ENCODE results near the gene GMPR.
A peak's percentile ranks its signal among the peaks of the same experiment; 100 is the strongest.
"Not testable (repeated sequence)": the region's sequence is repeated elsewhere in the genome, so short reads cannot be mapped to it uniquely, and the experiment has no call there.

Gene GMPR

DNA sequence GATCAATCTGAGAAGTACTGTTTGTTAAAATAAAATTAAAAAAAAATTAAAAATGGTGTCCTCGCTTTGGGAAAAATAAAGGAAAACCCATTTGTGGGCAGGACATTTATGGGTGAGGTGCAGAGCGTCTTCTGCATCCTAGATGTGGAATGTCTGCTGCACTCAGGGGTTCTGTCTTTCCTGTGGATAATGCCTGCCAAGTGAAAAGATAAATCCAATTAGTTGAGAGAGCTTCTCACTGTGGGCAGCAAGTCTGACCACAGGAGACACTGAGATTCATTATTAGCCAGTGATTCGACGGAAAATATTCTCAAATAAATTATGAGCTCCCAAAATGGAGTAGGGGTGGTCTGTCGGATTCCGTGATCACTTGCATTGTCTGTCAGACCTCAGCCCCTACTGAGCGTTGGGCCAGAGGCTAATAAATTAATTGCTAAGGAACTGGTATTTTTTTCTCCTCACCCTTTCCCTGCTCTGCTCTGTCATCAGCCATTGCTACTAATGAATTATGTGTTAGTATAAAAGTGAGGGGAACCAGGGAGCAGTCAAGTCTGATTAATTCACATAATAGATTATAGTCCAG is 10.0 kb downstream of the GMPR start:
- DNase-seq (ENCODE audit: low spot score), result no peak

DNA sequence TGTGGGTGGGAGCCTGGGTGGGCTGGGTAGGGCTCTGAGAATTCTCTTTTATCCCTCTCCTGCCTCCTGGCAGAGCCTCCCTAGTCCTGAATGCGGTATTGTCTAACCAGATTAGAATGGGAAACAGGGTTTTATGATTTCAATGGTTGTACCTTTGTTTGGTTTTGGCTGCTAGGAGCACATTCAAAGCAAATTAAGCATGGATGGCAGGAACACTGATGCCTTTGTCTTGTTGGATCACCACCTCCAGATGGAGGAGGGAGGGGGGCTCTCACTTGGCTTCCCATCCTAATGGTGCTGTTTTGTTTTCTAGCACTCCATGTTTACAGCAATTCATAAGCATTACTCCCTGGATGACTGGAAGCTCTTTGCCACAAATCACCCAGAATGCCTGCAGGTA is 11.6 kb downstream of the GMPR start:
- peak; percentile 17 for DNase-seq (ENCODE audit: low spot score)

DNA sequence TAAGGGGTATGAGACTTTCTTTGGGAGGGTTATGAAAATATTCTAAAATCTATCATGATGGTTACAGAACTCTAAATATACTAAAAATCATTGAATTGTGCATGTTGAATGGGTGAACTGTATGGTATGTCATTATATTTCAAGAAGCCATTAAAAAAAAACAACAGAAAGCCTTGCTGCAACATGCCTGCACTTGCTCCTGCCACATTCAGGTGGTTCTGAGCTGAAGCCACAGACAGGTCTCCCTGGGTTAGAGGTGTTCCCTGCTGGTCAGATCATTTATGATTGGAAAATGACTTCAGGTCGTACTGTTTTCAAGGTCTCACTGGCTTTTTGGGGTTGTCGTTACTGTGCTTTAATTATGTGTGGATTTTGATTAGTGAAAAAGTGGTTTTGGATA is 13.3 kb downstream of the GMPR start:
- DNase-seq (ENCODE audit: low spot score), result no peak

DNA sequence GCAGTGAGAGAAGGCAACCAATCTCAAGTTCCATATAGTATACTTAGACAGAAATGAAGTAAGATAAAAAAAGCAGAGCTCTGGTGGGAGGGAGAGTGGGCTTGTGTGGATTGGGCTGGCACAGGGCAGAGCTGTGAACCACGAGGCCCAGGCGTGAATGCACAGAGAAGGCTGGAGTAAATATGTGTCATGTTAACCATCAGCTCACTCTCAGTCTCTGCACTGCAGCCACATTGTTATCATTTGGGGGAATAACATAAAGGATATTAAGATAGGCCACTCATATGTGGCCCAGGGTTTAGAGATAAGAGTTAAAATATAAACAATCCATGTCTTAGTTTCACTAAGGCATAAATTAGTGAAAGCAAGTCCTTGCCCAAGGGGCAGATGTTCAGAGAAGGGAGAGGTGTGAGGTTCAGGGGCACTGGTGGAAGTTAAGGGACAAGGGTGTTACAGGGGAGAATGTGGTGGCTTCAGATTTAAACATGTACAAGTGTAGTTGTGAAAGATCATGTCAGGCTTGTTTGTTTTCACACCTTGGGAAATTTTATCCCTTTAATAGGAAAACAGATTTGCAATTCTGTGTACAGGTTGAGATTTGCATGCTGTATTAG is 14.4 kb downstream of the GMPR start:
- no peak for DNase-seq (ENCODE audit: low spot score)

DNA sequence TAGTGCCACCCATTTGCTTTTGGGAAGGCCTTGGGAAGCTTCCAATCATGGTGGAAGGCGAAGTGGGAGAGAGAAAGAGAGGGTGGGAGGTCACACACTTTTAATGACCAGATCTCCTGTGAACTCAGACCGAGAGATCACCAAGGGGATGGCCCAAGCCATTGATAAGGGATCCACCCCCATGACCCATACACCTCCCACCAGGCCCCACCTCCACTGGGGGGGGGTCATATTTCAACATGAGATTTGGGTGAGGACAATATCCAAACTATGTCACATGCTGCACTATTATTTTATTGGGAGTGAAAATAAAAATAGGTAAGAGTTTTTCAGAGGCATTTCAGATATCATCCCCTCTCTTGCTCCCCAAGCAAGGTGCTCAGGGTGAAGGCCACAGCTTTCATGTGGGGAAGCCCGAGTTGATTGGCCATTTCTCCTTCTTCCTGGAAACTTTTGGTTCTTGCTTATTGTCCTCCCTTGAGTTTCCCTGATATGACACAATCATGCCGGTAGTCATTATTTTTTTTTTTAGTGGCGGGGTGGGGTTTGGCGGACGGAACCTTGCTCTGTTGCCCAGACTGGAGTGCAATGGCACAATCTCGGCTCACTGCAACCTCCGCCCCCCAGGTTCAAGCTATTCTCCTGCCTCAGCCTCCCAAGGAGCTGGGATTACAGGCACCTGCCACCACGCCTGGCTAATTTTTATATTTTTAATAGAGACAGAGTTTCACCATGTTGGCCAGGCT is 15.2 kb downstream of the GMPR start:
- DNase-seq (ENCODE audit: low spot score), result no peak

DNA sequence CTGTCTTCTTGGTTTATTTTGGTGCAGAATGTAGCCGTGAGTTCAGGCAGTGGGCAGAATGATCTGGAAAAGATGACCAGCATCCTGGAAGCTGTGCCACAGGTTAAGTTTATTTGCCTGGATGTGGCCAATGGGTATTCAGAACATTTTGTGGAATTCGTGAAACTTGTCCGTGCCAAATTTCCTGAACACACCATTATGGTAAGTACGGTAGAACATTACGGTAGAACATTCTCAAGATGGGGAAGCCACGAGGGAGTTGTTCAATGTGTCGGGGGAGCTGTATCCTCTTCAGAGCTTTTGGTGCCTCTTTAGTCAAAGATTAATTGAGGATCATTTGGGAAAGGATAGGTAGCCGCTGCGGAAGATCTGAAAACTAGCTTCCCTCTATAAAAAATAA is 16.1 kb downstream of the GMPR start:
- no peak for DNase-seq (ENCODE audit: low spot score)

DNA sequence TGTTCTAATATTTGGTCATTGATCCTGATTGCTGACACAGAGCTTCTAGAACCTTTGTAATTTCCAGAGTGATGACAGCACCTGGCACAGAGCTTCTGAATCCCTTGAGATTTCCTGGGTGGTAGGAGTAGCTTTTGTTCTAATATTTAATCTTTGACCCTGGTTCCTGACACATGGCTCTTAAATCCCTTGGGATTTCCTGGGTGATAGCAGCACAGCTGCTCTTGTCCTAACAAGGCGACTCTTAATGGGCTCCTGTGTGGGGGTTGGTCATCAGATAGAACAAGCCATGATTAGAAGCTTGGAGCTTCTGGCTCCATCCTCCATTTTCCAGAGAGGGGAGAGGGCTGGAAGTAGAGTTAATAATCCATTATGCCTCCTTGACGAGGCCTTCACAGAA is 18.4 kb downstream of the GMPR start:
- DNase-seq (ENCODE audit: low spot score), result no peak

DNA sequence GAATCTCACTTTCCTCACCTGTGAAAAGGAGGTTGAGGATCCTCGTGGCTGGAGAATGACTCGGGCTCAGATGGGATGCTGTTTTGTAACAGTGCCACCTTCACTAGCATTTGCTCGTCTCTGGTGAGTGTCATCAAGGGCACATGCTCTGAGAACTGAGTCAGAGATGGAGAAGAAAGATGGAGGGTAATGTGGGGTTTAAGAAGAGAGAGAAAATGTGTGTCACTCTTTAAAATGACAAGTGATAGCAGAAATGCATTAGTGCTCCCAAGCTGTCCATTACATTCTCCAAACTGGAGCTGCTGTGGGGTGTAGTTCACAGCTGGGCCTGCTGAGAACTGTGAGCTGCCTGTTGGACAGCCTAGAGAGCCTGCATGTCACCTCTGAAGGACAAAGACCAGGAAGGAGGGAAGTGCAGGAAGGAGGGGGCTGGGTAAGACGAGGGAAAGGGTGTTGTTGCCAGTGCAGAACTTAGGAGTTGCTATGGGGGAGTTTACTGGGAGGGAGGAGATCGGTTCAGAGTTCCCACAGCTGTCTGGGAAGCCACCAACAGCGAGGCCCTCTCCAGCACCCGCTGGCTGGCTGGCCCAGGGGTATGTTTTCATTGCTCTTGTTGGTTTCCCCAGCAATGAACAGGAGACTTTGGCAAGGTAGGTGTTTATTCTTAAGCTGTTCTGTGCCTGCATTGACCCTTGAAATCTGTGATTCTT is 19.8 kb downstream of the GMPR start:
- DNase-seq (ENCODE audit: low spot score), result no peak

DNA sequence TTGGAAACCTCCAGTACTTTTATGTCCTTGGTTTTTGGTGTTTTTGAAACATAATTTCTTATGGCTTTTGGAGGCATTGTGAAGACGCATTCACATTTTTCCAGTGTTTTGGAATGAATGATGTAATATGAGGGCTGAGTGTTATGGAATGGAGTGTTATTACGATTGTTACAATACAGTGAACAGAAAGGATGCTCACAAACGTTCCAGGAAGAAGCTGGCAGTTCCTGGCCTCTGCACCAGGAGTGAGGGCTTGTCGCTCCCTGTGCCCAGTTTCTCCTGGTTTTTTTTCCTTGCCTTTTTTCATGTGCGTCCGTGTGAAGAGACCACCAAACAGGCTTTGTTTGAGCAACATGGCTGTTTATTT is 20.3 kb downstream of the GMPR start:
- no peak for DNase-seq (ENCODE audit: low spot score)

DNA sequence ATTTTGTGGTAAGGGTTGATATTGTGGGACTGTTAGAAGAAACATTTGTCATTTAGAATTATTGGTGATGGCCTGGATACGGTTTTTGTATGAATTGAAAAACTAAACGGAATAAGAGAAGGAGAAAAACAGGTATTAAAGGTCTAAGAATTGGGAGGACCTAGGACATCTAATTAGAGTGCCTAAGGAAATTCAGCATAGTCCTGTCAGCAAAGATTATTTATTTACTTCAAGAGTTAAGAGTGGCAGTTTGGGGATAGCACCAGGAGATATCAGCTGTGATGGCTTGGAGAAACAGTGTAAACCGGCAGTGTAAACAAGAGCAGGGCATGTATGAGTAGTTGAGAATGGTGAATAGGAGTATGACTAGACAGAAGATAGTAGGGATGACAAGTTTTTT is 21.2 kb downstream of the GMPR start:
- not testable (repeated sequence) for DNase-seq (ENCODE audit: low spot score)

DNA sequence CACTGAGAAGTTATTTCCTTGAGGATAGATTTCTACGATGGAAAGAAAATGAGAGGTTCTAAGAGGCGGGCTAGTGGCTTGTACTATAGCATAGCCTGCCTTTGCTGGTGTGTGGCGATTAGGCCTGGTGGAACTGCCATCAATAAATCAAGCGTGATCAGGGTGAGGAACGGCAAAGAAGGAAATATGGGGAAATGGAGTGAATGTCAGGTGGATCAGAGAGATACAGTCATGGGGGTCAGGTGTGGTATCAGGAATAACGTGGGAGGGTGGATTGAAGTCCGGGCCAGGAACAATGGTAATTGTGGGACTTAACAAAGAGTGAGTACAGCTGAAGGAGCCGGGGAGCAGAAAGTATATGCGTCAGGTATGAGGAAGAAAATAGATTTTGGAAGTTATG is 22.2 kb downstream of the GMPR start:
- DNase-seq (ENCODE audit: low spot score), result not testable (repeated sequence)

DNA sequence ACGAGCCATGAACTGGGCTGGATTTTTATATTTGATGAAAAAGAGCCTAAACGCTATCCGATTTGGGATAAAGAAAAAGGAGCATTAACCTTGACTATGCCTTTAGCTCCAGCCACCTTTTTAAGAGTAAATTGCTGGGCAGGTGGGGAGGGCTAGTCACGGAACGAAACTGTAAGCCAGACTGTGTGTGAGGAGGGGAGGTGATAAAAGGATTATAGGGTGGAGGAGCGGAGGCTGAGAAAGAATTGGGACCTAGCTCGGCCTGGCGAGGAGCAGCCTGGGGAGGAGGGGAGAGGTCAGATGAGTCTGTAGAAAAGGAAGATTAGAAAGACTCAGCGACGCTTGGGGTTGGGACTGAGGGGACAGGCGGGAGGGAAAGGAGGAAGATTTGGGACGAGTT is 24.4 kb downstream of the GMPR start:
- DNase-seq (ENCODE audit: low spot score), result not testable (repeated sequence)

DNA sequence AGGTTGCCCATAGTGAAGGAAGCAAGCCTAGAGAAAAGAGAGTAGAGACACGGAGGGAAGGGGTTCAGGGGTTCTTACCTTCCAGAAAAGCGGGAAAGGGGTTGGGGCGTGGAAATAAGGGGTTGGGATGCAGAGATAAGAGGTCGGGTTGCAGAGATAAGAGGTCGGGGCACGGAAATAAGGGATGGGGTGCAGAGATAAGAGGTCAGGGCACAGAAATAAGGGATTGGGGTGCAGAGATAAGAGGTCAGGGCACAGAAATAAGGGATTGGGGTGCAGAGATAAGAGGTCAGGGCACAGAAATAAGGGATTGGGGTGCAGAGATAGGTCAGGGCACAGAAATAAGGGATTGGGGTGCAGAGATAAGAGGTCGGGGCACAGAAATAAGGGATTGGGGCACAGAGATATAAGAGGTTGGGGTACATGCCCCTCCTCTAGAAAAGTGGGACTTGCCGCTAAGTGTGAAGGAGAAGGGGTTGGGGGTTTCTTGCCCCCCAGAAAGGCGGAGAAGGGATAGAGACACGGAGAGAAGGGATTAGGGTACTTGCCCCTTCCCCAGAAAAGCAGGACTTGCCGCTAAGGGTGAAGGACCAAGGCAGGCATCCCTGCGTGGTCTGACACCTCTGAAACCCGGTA is 25.2 kb downstream of the GMPR start:
- not testable (repeated sequence) for DNase-seq (ENCODE audit: low spot score)

DNA sequence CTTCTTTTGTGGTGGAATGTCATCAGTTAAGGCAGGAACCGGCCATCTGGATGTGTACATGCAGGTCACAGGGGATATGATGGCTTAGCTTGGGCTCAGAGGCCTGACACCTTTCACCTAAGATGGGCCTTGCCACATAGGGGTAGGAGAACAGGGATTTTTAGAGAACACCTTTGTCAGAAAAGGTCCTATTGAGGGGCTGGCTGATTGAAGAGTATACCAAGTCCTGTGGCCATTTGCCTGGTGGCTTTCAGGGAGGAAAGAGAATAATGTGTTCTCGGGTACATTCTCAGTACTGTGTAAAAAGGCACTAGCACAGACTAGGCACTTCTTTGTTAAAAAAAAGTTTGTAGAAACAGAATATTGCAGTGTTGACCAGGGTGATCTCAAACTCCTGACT is 26.4 kb downstream of the GMPR start:
- no peak for DNase-seq (ENCODE audit: low spot score)

DNA sequence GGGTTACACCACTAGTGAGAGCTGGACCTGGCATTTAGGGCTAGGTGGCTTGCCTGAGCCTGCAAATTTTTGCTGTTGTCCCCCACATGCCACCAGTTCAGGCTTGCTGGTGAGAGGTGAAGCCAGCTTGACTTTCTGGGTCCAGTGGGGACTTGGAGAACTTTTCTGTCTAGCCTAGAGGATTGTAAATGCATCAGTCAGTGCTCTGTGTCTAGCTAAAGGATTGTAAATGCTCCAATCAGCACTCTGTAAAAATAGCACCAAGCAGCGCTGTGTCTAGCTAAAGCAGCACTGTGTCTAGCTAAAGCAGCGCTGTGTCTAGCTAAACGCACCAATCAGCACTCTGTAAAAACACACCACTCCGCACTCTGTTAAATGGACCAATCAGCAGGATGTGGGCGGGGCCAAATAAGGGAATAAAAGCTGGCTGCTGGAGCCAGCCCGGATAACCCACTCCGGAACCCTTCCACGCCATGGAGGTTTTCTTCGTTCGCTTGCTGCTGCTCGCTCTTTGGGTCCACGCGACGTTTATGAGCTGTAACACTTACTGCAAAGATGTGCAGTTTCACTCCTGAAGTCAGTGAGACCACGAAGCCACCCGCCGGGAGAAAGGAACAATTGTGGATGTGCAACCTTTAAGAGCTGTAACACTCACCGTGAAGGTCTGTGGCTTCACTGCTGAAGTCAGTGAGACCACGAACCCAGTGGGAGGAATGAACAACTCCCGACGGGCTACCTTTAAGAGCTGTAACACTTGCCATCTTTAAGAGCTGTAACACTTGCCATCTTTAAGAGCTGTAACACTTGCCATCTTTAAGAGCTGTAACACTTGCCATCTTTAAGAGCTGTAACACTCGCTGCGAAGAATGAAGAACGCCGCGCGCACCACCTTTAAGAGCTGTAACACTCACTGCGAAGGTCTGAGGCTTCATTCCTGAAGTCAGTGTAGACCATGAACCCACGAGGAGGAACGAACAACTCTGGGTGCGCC is 27.3 kb downstream of the GMPR start:
- no peak for DNase-seq (ENCODE audit: low spot score)

DNA sequence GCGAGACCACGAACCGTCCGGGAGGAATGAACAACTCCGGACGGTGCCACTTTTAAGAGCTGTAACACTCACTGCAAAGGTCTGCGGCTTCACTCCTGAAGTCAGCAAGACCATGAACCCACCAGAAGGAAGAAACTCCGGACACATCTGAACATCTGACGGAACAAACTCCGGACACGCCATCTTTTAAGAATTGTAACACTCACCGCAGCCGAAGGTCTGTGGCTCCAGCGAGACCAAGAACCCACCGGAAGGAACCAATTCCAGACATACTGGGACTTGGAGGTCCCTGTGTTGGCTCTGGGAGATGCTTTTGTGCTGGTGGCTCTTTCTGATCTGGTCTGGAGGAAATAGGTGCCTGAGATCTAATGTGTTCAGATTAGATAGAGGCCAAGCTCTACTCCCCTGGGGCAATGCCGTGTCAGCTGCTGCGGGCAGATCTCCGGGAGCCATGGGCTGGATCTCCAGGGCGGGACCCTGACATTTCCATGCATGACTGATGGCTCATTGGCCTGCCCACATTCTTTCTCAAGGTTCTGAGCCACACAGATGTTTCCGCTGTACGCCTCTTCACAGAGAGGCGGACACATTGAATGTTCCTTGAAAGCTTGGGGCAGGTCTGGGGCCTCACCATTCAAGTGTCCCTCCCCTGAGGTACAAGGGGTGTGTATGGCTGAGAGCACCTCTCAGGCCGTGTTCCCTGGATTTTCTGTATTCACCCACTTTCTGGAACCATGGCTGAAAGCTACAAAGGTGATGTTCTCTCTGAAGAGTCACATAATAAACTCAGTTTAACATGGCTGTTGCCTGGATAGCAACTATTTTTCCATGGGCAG is 29.3 kb downstream of the GMPR start:
- no peak for DNase-seq (ENCODE audit: low spot score)

DNA sequence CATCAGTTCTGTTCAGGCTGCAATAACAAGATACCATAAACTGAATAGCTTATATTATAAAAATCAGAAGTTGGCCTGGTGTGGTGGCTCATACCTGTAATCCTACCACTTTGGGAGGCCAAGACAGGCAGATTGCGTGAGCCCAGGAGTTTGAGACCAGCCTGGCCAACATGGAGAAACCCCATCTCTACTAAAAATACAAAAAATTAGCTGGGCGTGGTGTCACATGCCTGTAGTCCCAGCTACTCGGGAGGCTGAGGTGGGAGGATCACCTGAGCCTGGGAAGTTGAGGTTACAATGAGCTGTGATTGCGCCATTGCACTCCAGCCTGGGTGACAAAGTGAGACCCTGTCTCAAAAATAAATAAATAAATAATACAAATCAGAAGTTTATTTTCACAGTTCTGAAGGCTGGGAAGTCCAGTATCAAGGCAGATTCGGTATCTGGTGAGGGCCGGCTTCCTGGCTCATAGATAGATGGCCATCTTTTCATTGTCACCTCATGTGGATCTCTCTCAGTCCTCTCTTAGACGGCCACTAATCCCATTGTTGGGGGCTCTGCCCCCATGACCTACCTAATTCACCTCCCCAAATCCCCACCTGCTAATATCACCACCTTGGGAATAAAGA is 31.2 kb downstream of the GMPR start:
- not testable (repeated sequence) for DNase-seq (ENCODE audit: low spot score)

DNA sequence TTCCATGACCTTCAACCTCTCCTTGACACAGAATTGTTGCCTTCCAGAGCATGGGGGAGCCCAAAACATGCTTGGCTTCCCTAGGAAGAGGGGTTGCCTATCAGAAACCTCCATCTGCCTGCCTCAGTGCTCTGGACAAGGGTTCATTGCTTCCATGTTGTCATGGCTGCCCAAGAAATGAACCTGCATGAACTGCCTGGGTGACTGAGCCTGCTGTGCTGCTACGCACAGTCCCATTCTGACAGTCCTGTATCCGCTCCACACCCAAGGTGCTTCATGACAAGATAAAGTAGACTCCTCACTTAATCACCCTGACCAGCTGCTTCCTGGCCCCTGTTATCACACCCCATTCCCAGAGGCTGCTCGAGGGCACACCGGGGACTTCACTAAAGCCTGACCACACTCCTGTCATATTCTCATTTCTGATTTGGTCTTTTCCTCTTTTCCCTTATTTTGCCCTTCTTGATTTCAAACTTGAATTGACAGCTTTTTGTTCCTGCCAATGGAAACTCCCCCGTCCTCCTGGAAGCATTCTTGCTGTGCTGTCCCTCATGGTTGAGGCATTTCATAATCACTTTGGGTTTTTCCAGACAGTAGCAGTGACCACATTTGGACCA is 31.9 kb downstream of the GMPR start:
- no peak for DNase-seq (ENCODE audit: low spot score)

DNA sequence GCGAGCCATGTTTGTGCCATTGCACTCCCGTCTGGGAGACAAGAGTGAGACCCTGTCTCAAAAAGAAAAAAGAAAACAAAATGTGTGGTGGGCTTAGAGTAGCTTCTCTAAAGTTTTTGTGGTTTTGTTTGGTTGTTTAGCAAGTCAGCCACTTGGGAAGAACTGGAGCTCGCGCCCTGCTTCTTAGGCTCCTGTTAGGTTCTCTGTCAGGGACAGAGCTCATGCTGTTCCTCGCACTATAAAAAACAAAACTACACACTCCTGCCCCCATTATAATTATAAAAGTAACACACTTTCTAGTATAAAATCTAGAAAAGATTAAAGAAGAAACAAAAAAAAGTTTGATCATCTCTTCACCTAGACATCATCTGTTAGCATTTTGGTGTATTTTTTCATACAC is 33.0 kb downstream of the GMPR start:
- DNase-seq (ENCODE audit: low spot score), result no peak

DNA sequence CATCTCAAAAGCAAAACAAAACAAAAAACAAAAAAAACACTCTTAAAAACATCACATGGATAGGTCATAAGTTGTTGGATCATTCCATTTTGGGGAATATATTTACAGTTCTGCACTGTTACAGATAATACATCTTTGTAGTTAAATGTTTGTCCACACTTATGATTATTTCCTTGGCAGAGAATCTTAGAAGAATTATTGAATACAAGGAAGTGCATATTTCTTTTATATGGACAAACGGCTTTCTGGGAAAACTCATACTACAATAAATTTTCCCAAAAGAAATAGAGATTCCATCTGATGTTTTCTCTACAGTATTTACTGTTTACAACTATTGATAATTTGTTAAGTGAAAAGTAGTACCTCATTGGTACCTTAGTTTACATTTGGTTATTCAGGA is 33.8 kb downstream of the GMPR start:
- DNase-seq (ENCODE audit: low spot score), result no peak

All from HuH-7 (cell line).